ENCODE data around the gene ABCC12.

The ABCC12 gene

GRCh38 chr16:48176635-48177408 is 21.0 kb upstream of the ABCC12 start:
- H3K27ac ChIP-seq (replicated peaks), result no peak overlapping the region

GRCh38 chr16:48173889-48174288 is 18.1 kb upstream of the ABCC12 start:
- no peak for DNase-seq (ENCODE audit: low read depth in 1 of 2, low spot score in 1 of 2)
- H3K27ac ChIP-seq (replicated peaks), result no peak overlapping the region
- H3K4me3 ChIP-seq (replicated peaks; ENCODE audit: insufficient read depth, low read length), result no peak overlapping the region
- no peak for TF ChIP-seq GABPA (IDR thresholded peaks at IDR 0.05; ENCODE audit: low read depth)
- no peak for TF ChIP-seq SPI1 (IDR thresholded peaks at IDR 0.05; ENCODE audit: borderline replicate concordance, low read depth)
- no peak for TF ChIP-seq CTCF (IDR thresholded peaks at IDR 0.05; ENCODE audit: insufficient read depth, low read length)
- TF ChIP-seq REST (IDR thresholded peaks at IDR 0.05; ENCODE audit: insufficient replicate concordance, low read depth), result no peak
- TF ChIP-seq POLR2AphosphoS5 (IDR thresholded peaks at IDR 0.05; ENCODE audit: low read depth), result no peak
- no peaks in the 10 kb centered on the region for H3K27me3 ChIP-seq (ENCODE audit: insufficient read depth, poor library complexity, severe bottlenecking)

More at GRCh38 chr16:48176635-48177408, 21.0 kb upstream of the ABCC12 start:
- H3K4me3 ChIP-seq (replicated peaks; ENCODE audit: insufficient read depth, low read length), result no peak overlapping the region
- TF ChIP-seq SPI1 (IDR thresholded peaks at IDR 0.05; ENCODE audit: borderline replicate concordance, low read depth), result no peak
- TF ChIP-seq GABPA (IDR thresholded peaks at IDR 0.05; ENCODE audit: low read depth), result no peak
- no peak for TF ChIP-seq REST (IDR thresholded peaks at IDR 0.05; ENCODE audit: insufficient replicate concordance, low read depth)
- no peak for TF ChIP-seq POLR2AphosphoS5 (IDR thresholded peaks at IDR 0.05; ENCODE audit: low read depth)
- TF ChIP-seq CTCF (IDR thresholded peaks at IDR 0.05; ENCODE audit: insufficient read depth, low read length), result no peak
- DNase-seq (ENCODE audit: low read depth in 1 of 2, low spot score in 1 of 2), result no peak
- H3K27me3 ChIP-seq (ENCODE audit: insufficient read depth, poor library complexity, severe bottlenecking), result no peaks in the 10 kb centered on the region

GRCh38 chr16:48172682-48173081 is 16.9 kb upstream of the ABCC12 start:
- Histone ChIP-seq H3K27ac (replicated peaks) (no peak overlapping the region), H3K27me3 (ENCODE audit: insufficient read depth, poor library complexity, severe bottlenecking) (no peaks in the 10 kb centered on the region), H3K4me3 (replicated peaks; ENCODE audit: insufficient read depth, low read length) (no peak overlapping the region)
- DNase-seq (ENCODE audit: low read depth in 1 of 2, low spot score in 1 of 2), result no peak
- no peak for TF ChIP-seq SPI1 (IDR thresholded peaks at IDR 0.05; ENCODE audit: borderline replicate concordance, low read depth)
- no peak for TF ChIP-seq REST (IDR thresholded peaks at IDR 0.05; ENCODE audit: insufficient replicate concordance, low read depth)
- TF ChIP-seq CTCF (IDR thresholded peaks at IDR 0.05; ENCODE audit: insufficient read depth, low read length), result no peak
- TF ChIP-seq POLR2AphosphoS5 (IDR thresholded peaks at IDR 0.05; ENCODE audit: low read depth), result no peak
- no peak for TF ChIP-seq GABPA (IDR thresholded peaks at IDR 0.05; ENCODE audit: low read depth)
